A549 (cell line): Measurements from ENCODE around the gene EBF4. TPM values are rescaled to one million over a fixed set of nuclear protein-coding genes. Genes with fewer than 3 reads are reported as not detected.

Source experiments
- ATAC-seq, 2 experiments: fragments of 200-7000 bp in 1 of 2; fragments of >200 bp in 1 of 2; cut with Nextera tagmentation in 1 of 2; cut with Tn5 transposase in 1 of 2; 3 replicates each; pipeline versions ENCODE4 v1.8.0 to v1.9.1; 2018 to 2020; ENCODE audit warnings: mild to moderate bottlenecking in 1 of 2, moderate library complexity in 1 of 2
- CTCF ChIA-PET: fragments of 300-600 bp; sonication (Branson Sonifier 250); formaldehyde crosslinking; extraction: SDS; loops from one replicate; lab custom pipeline; 2021; ENCODE audit warnings: antibody characterized with exemption, inconsistent platforms; lab: Yijun Ruan, JAX
- POLR2A ChIA-PET: fragments of 350-600 bp; formaldehyde crosslinking; extraction: SDS; loops from one replicate; lab custom pipeline; 2021; ENCODE audit warnings: antibody characterized with exemption, inconsistent platforms; lab: Yijun Ruan, JAX
- DNase-seq, 2 experiments: peaks; one replicate each; pipeline versions ENCODE4 v3.0.0 to v3.0.0-alpha.2; 2011 to 2016; ENCODE audit warnings: low read depth in 1 of 2, low spot score in 1 of 2
- FAIRE-seq: peaks from 2 replicates; lab custom pipeline; 2011; peaks lifted over from hg19 to GRCh38; lab: Jason Lieb, UNC
- H3K27ac ChIP-seq, 2 experiments: fragments of >200 bp; sonication (Bioruptor Twin); formaldehyde crosslinking; 3 replicates each; pipeline ENCODE4 v1.5.1; 2016 to 2017
- H3K4me1 ChIP-seq: fragments of >200 bp; sonication (Bioruptor Twin); formaldehyde crosslinking; 3 replicates; pipeline ENCODE4 v1.6.1; 2016
- H3K4me2 ChIP-seq: fragments of >200 bp; sonication (Bioruptor Twin); formaldehyde crosslinking; 3 replicates; pipeline ENCODE4 v1.6.1; 2016
- H3K4me3 ChIP-seq: fragments of >200 bp; sonication (Bioruptor Twin); formaldehyde crosslinking; 3 replicates; pipeline ENCODE4 v1.5.1; 2016
- H3K9me3 ChIP-seq: fragments of >200 bp; sonication (Bioruptor Twin); formaldehyde crosslinking; 3 replicates; pipeline ENCODE4 v1.6.1; 2016
- BCL3 ChIP-seq: fragments of >200 bp; sonication (Bioruptor Twin); formaldehyde crosslinking; IDR thresholded peaks from 3 replicates; pipeline ENCODE4 v1.6.1; 2016
- BHLHE40 ChIP-seq: IDR thresholded peaks from 2 replicates; pipeline ENCODE4 v1.6.1; 2012; ENCODE audit warnings: low read depth, low read length, inconsistent platforms
- CBX8 ChIP-seq: fragments of 200-600 bp; sonication (generic); IDR thresholded peaks from 2 replicates; pipeline ENCODE4 v1.6.1; 2016
- CHD2 ChIP-seq: fragments of 150-350 bp; IDR thresholded peaks from 2 replicates; pipeline ENCODE4 v1.6.1; 2014; ENCODE audit warnings: low read length; ENCODE audit not compliant: partially characterized antibody
- EP300 ChIP-seq, 2 experiments: fragments of >200 bp; sonication (Bioruptor Twin); formaldehyde crosslinking; IDR thresholded peaks; 2 replicates in 1 of 2; 3 replicates in 1 of 2; pipeline ENCODE4 v1.6.1; 2016 to 2017
- FOSB ChIP-seq: fragments of 250-450 bp; sonication (Bioruptor Pico); IDR thresholded peaks from 2 replicates; pipeline ENCODE4 v1.5.0; 2020; ENCODE audit warnings: mild to moderate bottlenecking, moderate library complexity
- GATA3 ChIP-seq: IDR thresholded peaks from 2 replicates; pipeline ENCODE4 v1.6.1; 2012; ENCODE audit warnings: borderline replicate concordance
- HES2 ChIP-seq: fragments of >200 bp; sonication (Bioruptor Twin); formaldehyde crosslinking; IDR thresholded peaks from 2 replicates; pipeline ENCODE4 v1.6.1; 2016
- HOXB13 ChIP-seq: fragments of 250-450 bp; sonication (Bioruptor Pico); IDR thresholded peaks from 2 replicates; pipeline ENCODE4 v1.5.0; 2020; ENCODE audit warnings: low read depth, mild to moderate bottlenecking, moderate library complexity
- HOXB5 ChIP-seq: fragments of 250-450 bp; sonication (Bioruptor Pico); IDR thresholded peaks from 2 replicates; pipeline ENCODE4 v1.5.0; 2020; ENCODE audit warnings: mild to moderate bottlenecking, moderate library complexity
- JUNB ChIP-seq: fragments of >200 bp; sonication (Bioruptor Twin); formaldehyde crosslinking; IDR thresholded peaks from 2 replicates; pipeline ENCODE4 v1.6.1; 2016
- KDM1A ChIP-seq: fragments of 200-600 bp; sonication (generic); IDR thresholded peaks from 2 replicates; pipeline ENCODE4 v1.6.1; 2016; ENCODE audit warnings: low read depth, mild to moderate bottlenecking
- KDM5A ChIP-seq: fragments of 200-600 bp; sonication (generic); IDR thresholded peaks from 2 replicates; pipeline ENCODE4 v1.6.1; 2016; ENCODE audit warnings: antibody characterized with exemption, mild to moderate bottlenecking
- MAX ChIP-seq: IDR thresholded peaks from 2 replicates; pipeline ENCODE4 v1.6.1; 2012
- NFE2L2 ChIP-seq: fragments of 150-350 bp; conservative IDR thresholded peaks from 2 replicates; pipeline ENCODE4 v1.6.1; 2014; ENCODE audit warnings: low read length
- NR3C1 ChIP-seq: fragments of >200 bp; sonication (Bioruptor Twin); formaldehyde crosslinking; IDR thresholded peaks from 3 replicates; pipeline ENCODE4 v1.6.1; 2017
- PHF8 ChIP-seq: fragments of 200-600 bp; sonication (generic); IDR thresholded peaks from 2 replicates; pipeline ENCODE4 v1.6.1; 2016; ENCODE audit warnings: low read depth, mild to moderate bottlenecking, antibody characterized with exemption, moderate library complexity, borderline replicate concordance
- RAD21 ChIP-seq, 2 experiments: fragments of >200 bp in 1 of 2; sonication (Bioruptor Twin) in 1 of 2; formaldehyde crosslinking in 1 of 2; IDR thresholded peaks in 1 of 2; conservative IDR thresholded peaks in 1 of 2; 2 replicates in 1 of 2; 3 replicates in 1 of 2; pipeline ENCODE4 v1.6.1; 2012 to 2018; ENCODE audit warnings: inconsistent platforms in 1 of 2
- RFX5 ChIP-seq: fragments of 450-650 bp; IDR thresholded peaks from 2 replicates; pipeline ENCODE4 v1.7.1; 2014; ENCODE audit warnings: antibody characterized with exemption, mild to moderate bottlenecking, moderate library complexity
- RNF2 ChIP-seq: fragments of 200-600 bp; sonication (generic); IDR thresholded peaks from 2 replicates; pipeline ENCODE4 v1.6.1; 2016; ENCODE audit warnings: low read depth, mild to moderate bottlenecking, antibody characterized with exemption, moderate library complexity, borderline replicate concordance
- TFCP2L1 ChIP-seq: fragments of 250-450 bp; sonication (Bioruptor Pico); IDR thresholded peaks from 2 replicates; pipeline ENCODE4 v1.5.0; 2021; ENCODE audit warnings: mild to moderate bottlenecking
- USF2 ChIP-seq: fragments of 450-650 bp; IDR thresholded peaks from 2 replicates; pipeline ENCODE4 v1.6.1; 2014; ENCODE audit warnings: antibody characterized with exemption
- ZNF302 ChIP-seq: fragments of 250-450 bp; sonication (Bioruptor Pico); IDR thresholded peaks from 2 replicates; pipeline ENCODE4 v1.9.0; 2021; ENCODE audit warnings: inconsistent platforms, mild to moderate bottlenecking, moderate library complexity
- ZSCAN20 ChIP-seq: fragments of 250-450 bp; sonication (Bioruptor Pico); IDR thresholded peaks from 2 replicates; pipeline ENCODE4 v1.8.0; 2022; ENCODE audit warnings: mild to moderate bottlenecking, moderate library complexity
- WGBS: methylation state at CpG from one replicate; pipeline ENCODE4 v1.1.6; 2017; ENCODE audit errors: missing lambda C conversion rate; 5-methylcytosine and 5-hydroxymethylcytosine counted together
- polyA plus RNA-seq, 4 experiments: library from polyadenylated mRNA; depleted of rRNA in 3 of 4; stranded (reverse); fragments of >200 nt; fragmentation: RNase III in 1 of 4; extraction: RNeasy Plus Mini Kit Qiagen cat#74134 plus additional on column Dnase treatment in 1 of 4; gene quantifications; 2 replicates in 3 of 4; 3 replicates in 1 of 4; pipeline ENCODE4 v1.2.3, GENCODE V29; 2011 to 2017

EBF4 gene
- polyA plus RNA-seq, 2 of the 4 experiments (the other 2 are of a cell fraction): 2.2 to 3.2 TPM

GRCh38 chr20:2705931-2706645 is 13.5 kb downstream of the EBF4 start:
- no peak for TF ChIP-seq NFE2L2
- no peak for TF ChIP-seq KDM1A
- TF ChIP-seq GATA3: no peak
- TF ChIP-seq ZSCAN20 (CRISPR knock-in tag): no peak
- TF ChIP-seq NR3C1: no peak
- TF ChIP-seq CBX8: no peak
- TF ChIP-seq JUNB: no peak
- TF ChIP-seq HOXB5: no peak
- no peak for TF ChIP-seq RFX5
- no peak for TF ChIP-seq ZNF302
- TF ChIP-seq HES2: no peak
- no peak for TF ChIP-seq BHLHE40
- no peak for TF ChIP-seq USF2
- TF ChIP-seq HOXB13 (CRISPR knock-in tag): no peak
- TF ChIP-seq RNF2: no peak
- no peak for TF ChIP-seq KDM5A
- 65% methylated on average over 14 of the region's 14 CpGs for WGBS
- FAIRE-seq (no peak), ATAC-seq (no peak), DNase-seq (no peak)
- Histone ChIP-seq H3K9me3 (no peaks in the 10 kb centered on the region), H3K4me3 (no peak overlapping the region), H3K27ac (no peak overlapping the region), H3K4me2 (no peak overlapping the region), H3K4me1 (no peaks in the 10 kb centered on the region)
- POLR2A ChIA-PET: no interaction called here
- CTCF ChIA-PET: interaction anchor here (0.6 to 1.4 kb wide), 3 partner anchors 13 to 198 kb away, joined by 3 to 4 read pairs (median 4); no protein-coding TSS in a partner anchor

- no peak for TF ChIP-seq CHD2
- TF ChIP-seq BCL3: no peak
- TF ChIP-seq RAD21 (conservative IDR thresholded peaks at IDR 0.05 in 1 of 2, IDR thresholded peaks at IDR 0.05 in 1 of 2): no peak
- no peak for TF ChIP-seq FOSB (CRISPR knock-in tag)
- no peak for TF ChIP-seq MAX
- TF ChIP-seq PHF8: no peak
- no peak for TF ChIP-seq EP300 (IDR thresholded peaks at IDR 0.05)
- TF ChIP-seq BHLHE40: no peak
- no peak for TF ChIP-seq USF2
- TF ChIP-seq TFCP2L1 (CRISPR knock-in tag): no peak
- no peak for TF ChIP-seq NR3C1
- TF ChIP-seq, all 56 proteins: peak for 0
- CTCF ChIA-PET: interaction anchor here (0.6 to 3.4 kb wide), 9 partner anchors 12 to 206 kb away, joined by 3 to 19 read pairs (median 4); no protein-coding TSS in a partner anchor
- no peak for FAIRE-seq
- H3K4me2 ChIP-seq: no peak overlapping the region
- H3K4me3 ChIP-seq: no peak overlapping the region
- H3K4me1 ChIP-seq: no peaks in the 10 kb centered on the region
- H3K9me3 ChIP-seq: no peaks in the 10 kb centered on the region
- DNase-seq: no peak
- POLR2A ChIA-PET: no interaction called here
- no peak; a peak in 1 of 6 replicates for ATAC-seq
- H3K27ac ChIP-seq: no peak overlapping the region
- WGBS: 51% methylated on average over 6 of the region's 6 CpGs
These were observed 14.2 kb downstream of the EBF4 start for GRCh38 chr20:2706688-2707352.
